K562 treated with DMSO at 1 percent for 12 hours (cell line): Measurements from ENCODE around the gene MTFP1. TPM values are rescaled to one million over a fixed set of nuclear protein-coding genes. Genes with fewer than 3 reads are reported as not detected.

Source experiments
- total RNA-seq: library from RNA; unstranded; fragments of 300-600 nt; gene quantifications from 2 replicates; pipeline ENCODE4 v1.2.3, GENCODE V29; 2022; ENCODE audit not compliant: insufficient read depth

Gene MTFP1, protein sequence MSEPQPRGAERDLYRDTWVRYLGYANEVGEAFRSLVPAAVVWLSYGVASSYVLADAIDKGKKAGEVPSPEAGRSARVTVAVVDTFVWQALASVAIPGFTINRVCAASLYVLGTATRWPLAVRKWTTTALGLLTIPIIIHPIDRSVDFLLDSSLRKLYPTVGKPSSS
- total RNA-seq: 35.8 and 45.6 TPM in 2 replicates

DNA sequence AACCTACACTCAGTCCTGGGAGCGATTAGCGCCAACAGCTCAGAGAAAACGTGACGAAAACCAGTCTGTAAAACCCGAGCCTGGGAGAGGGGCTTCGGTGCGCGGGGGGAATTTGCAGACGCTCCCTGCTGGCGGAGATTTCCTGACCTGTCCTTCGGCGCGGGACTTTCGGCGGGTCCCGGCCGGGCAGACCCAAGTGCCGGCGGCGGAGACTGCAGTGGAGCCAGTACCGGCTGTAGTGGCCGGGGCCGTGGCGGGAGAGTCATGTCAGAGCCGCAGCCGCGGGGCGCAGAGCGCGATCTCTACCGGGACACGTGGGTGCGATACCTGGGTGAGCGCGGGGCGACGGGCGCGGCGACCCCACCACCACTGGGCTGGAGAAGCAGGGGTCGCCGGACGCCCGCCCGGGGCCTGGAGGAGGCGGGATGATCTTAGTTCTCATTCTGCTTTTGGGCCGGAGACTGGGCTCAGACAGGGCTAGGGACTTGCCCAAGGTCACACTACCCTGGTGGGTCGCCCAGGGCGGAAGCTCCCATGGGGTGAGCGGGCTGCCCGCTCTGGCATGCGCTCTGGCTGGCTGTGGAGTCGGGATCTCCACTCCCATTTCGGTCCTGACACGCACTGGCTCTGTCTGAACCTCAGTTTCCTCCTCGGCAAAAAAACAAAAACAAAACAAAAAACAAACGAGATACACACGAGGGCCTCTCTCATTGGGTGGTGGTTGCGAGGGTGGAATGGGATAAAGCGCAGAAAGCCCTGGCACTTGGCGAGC lies at the start of gene MTFP1:
MTFP1 (plus strand) TSS at position 153 of the 772 bp plus-strand sequence; CDS start at position 265, 112 bp downstream.

DNA sequence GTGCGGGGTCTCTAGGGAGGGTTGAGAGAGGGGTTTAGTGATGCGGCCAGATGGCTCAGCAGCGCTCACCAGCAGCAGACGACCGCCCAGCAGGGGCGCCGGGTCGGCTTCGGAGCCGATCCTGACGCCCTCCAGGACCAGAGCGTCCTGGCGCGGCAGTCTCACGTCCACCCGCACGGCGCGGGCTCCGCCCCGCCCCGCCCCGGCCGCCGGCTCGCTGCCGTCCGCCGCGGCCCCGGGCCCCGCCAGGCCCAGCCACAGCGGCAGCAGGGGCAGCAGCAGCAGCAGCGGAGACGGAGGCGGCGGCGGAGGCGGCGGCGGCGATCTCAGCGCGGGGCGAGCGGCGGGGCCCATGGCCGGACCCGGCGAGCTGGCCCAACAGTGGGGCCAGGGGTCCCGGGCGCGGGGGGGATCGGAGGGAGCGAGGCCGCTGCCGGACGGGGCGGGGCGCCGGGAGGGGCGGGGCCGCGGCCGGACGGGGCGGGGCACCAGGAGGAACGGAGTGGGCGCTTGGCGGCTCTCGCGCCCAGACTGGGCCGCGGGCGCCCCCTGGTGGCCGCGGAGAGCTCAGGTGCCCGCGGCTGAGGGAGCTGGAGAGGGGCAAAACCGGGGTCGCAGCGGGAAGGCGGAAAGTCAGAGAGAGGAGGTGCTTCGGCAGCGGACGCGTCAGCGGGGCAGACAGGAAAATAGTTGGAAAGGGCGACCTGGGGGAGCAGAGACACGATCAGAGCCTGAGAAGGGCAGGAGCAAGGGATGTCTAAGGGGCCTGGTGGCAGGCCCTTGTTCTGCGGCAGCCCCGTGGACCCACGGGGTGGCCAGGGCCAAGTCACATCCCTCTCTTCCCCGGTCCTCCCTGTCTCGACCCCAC lies 38.4 kb upstream of the MTFP1 start, which contains the start of gene RNF215:
RNF215 (minus strand) TSS at position 452 of the 868 bp plus-strand sequence; CDS start at position 354, 98 bp downstream.

DNA sequence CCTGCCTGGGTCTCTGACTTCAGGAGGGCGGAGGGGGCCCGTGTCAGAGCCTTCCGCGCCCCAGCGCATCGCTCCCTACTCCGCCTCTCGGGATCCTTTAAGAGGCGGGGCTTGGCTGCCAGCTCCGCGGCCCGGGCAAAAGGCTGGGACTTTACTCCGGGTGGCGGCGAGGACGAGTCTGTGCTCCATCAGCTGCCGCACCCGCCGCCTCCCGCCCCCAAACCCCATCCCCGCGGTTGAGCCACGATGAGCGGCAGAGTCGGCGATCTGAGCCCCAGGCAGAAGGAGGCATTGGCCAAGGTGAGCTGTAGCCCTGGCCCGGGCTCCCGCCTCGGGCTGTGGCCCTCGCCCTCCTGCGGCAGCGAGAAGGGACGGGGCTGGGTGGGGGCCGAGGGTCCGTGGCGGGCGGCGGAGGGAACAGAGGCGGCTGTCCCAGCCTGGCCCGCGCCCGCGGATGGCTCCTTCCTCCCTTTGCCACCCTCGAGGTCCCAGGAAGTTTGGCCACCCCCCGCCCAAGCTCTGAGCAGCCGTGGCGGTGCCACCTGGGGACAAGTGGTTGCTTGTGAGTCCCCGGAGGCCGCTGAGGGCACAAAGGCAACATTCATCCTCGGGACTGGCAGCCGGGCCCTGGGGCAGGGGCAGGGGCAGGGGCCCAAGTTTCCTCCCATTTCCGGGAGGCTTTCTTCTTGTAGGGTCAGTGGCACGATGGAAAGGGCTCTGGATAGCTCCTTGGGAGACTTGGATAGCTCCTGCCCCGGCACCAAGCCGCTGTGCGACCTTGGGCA lies 28.5 kb upstream of the MTFP1 start, which contains the start of gene SEC14L2:
SEC14L2 (plus strand) TSS at position 148 of the 785 bp plus-strand sequence; CDS start at position 247, 99 bp downstream.

DNA sequence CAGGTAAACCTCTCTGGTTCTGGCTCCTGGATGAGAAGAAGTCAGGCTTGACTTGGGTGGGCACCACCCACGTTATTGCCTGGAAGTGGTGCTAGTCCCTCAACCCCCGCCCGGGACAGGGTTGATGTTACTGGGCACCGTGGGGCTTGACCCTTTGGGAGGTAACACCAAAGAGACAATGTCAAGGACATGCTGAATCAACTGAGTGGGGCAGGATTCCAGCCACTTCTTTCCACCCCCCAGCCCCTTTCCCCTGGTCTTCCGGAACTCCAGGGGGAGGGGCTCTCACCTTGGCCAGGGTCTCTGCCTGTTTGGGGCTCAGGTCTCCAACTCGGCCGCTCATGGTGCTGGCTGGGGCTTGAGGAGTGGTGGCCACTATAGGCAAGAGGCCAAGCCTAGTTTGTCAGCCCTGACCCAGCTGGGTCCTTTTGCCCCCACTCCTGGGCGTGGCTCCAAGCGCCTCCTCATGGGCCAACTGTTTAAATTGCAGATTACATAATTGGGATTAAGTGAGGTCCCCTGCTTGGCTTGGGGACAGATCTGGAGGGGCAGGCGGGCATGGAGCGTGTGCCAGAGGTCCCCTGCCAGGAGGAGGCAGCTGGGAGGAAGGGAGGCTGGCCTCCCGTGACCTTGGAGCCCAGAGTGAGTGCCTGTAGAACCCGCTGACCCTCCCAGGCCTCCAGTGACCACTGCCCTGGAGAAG lies 46.2 kb downstream of the MTFP1 start, which contains the start of gene SEC14L3:
SEC14L3 (minus strand) TSS at position 402 of the 703 bp plus-strand sequence; CDS start at position 343, 59 bp downstream.

Other genes with a start within 250 kb of the MTFP1 start
- not detected in 2 replicates for gene LIF, start 179.0 kb upstream of the MTFP1 start, total RNA-seq
- gene OSM, start 158.9 kb upstream of the MTFP1 start, total RNA-seq: not detected in 2 replicates
- 1.9 and 4.7 TPM in 2 replicates for gene CASTOR1, start 136.3 kb upstream of the MTFP1 start, total RNA-seq
- gene TBC1D10A, start 98.8 kb upstream of the MTFP1 start, total RNA-seq: 14.7 and 19.6 TPM in 2 replicates
- gene SF3A1, start 68.9 kb upstream of the MTFP1 start, total RNA-seq: 26.8 and 65.5 TPM in 2 replicates
- 1.8 and 2.8 TPM in 2 replicates for gene CCDC157, start 68.8 kb upstream of the MTFP1 start, total RNA-seq
- 3.4 and 7.5 TPM in 2 replicates for gene RNF215, start 38.4 kb upstream of the MTFP1 start, total RNA-seq
- gene SEC14L2, start 28.8 kb upstream of the MTFP1 start, total RNA-seq: 0.19 TPM in 1 of 2 replicates, not detected in the other
- not detected in 2 replicates for gene SEC14L3, start 46.2 kb downstream of the MTFP1 start, total RNA-seq
- not detected in 2 replicates for gene SEC14L4, start 79.9 kb downstream of the MTFP1 start, total RNA-seq
- gene SEC14L6, start 121.0 kb downstream of the MTFP1 start, total RNA-seq: 0.53 and 1.8 TPM in 2 replicates
- 4.3 and 8.9 TPM in 2 replicates for gene GAL3ST1, start 148.9 kb downstream of the MTFP1 start, total RNA-seq
- gene PES1, start 166.1 kb downstream of the MTFP1 start, total RNA-seq: 31.6 and 45.9 TPM in 2 replicates
- gene TCN2, start 181.4 kb downstream of the MTFP1 start, total RNA-seq: 3.8 and 4.0 TPM in 2 replicates
- gene SLC35E4, start 210.0 kb downstream of the MTFP1 start, total RNA-seq: 3.0 and 4.0 TPM in 2 replicates
- gene DUSP18, start 242.1 kb downstream of the MTFP1 start, total RNA-seq: 1.3 and 3.8 TPM in 2 replicates